Neural crest cell (in vitro differentiated cells): Measurements from ENCODE around the gene CDK6. TPM values are rescaled to one million over a fixed set of nuclear protein-coding genes. Genes with fewer than 3 reads are reported as not detected.

Experiments used
- DNase-seq: peaks from one replicate; pipeline ENCODE4 v3.0.0; 2021; ENCODE audit warnings: low read depth, mixed read lengths, low spot score
- H3K27ac Mint-ChIP-seq: one replicate; pipeline ENCODE4 v1.8.0; 2021; ENCODE audit warnings: mild to moderate bottlenecking, mixed read lengths; ENCODE audit not compliant: unreplicated experiment
- H3K27me3 Mint-ChIP-seq: 2 replicates; pipeline ENCODE4 v1.8.0; 2021; ENCODE audit warnings: low read depth, mild to moderate bottlenecking, mixed read lengths
- H3K36me3 Mint-ChIP-seq: 2 replicates; pipeline ENCODE4 v1.8.0; 2021; ENCODE audit warnings: low read depth, mild to moderate bottlenecking, mixed read lengths
- H3K4me1 Mint-ChIP-seq: 2 replicates; pipeline ENCODE4 v1.8.0; 2021; ENCODE audit warnings: mixed read lengths
- H3K4me3 Mint-ChIP-seq: one replicate; pipeline ENCODE4 v1.8.0; 2021; ENCODE audit warnings: mild to moderate bottlenecking, mixed read lengths
- H3K9me3 Mint-ChIP-seq: 2 replicates; pipeline ENCODE4 v1.8.0; 2021; ENCODE audit warnings: mixed read lengths
- CTCF ChIP-seq: fragments of 200-600 bp; sonication (generic); conservative IDR thresholded peaks from 2 replicates; pipeline ENCODE4 v1.5.0; 2021; ENCODE audit warnings: antibody characterized with exemption, mild to moderate bottlenecking
- total RNA-seq: library from RNA; stranded (reverse); gene quantifications from 2 replicates; pipeline ENCODE4 v1.2.1, GENCODE V29; 2021

CDK6 gene
- total RNA-seq, 1 donor from 2014 or later: 42.9 TPM

- Mint-ChIP-seq H3K27ac (no peak overlapping the region), H3K9me3 (no peaks in the 10 kb centered on the region), H3K4me1 (peaks cover 6% of the 10 kb centered on the region), H3K4me3 (no peak overlapping the region), H3K27me3 (no peaks in the 10 kb centered on the region), H3K36me3 (no peaks in the 10 kb centered on the region)
- TF ChIP-seq CTCF: no peak
- no peak for DNase-seq
These were observed 186.0 kb downstream of the CDK6 start for GRCh38 chr7:92650391-92650790.

GRCh38 chr7:92648067-92648466 lies 188.3 kb downstream of the CDK6 start:
- Mint-ChIP-seq H3K36me3 (no peaks in the 10 kb centered on the region), H3K4me3 (no peak overlapping the region), H3K9me3 (no peaks in the 10 kb centered on the region), H3K4me1 (peaks cover 6% of the 10 kb centered on the region), H3K27me3 (no peaks in the 10 kb centered on the region), H3K27ac (no peak overlapping the region)
- TF ChIP-seq CTCF: no peak
- no peak for DNase-seq

GRCh38 chr7:92647652-92648051 lies 188.7 kb downstream of the CDK6 start:
- no peak overlapping the region for H3K4me3 Mint-ChIP-seq
- peaks cover 6% of the 10 kb centered on the region for H3K4me1 Mint-ChIP-seq
- no peak for DNase-seq
- H3K36me3 Mint-ChIP-seq: no peaks in the 10 kb centered on the region
- H3K27me3 Mint-ChIP-seq: no peaks in the 10 kb centered on the region
- no peak overlapping the region for H3K27ac Mint-ChIP-seq
- TF ChIP-seq CTCF: no peak
- no peaks in the 10 kb centered on the region for H3K9me3 Mint-ChIP-seq

- Mint-ChIP-seq H3K4me3 (no peak overlapping the region), H3K9me3 (no peaks in the 10 kb centered on the region), H3K36me3 (no peaks in the 10 kb centered on the region), H3K27me3 (no peaks in the 10 kb centered on the region), H3K27ac (no peak overlapping the region), H3K4me1 (peaks cover 6% of the 10 kb centered on the region)
- no peak for TF ChIP-seq CTCF
- DNase-seq: no peak
These were observed 189.3 kb downstream of the CDK6 start for GRCh38 chr7:92647011-92647625.

GRCh38 chr7:92645114-92646061 lies 191.0 kb downstream of the CDK6 start:
- TF ChIP-seq CTCF: no peak
- H3K4me1 Mint-ChIP-seq: peaks cover 6% of the 10 kb centered on the region
- H3K27me3 Mint-ChIP-seq: no peaks in the 10 kb centered on the region
- H3K4me3 Mint-ChIP-seq: no peak overlapping the region
- H3K9me3 Mint-ChIP-seq: no peaks in the 10 kb centered on the region
- H3K27ac Mint-ChIP-seq: no peak overlapping the region
- no peaks in the 10 kb centered on the region for H3K36me3 Mint-ChIP-seq
- no peak for DNase-seq
